T-cell (primary cell): ENCODE measurements around the gene KLF6. TPM values are rescaled to one million over a fixed set of nuclear protein-coding genes. Genes with fewer than 3 reads are reported as not detected.

Experiments used
- ATAC-seq, 4 experiments: fragments of 200-7000 bp in 3 of 4; fragments of 150-1000 bp in 1 of 4; cut with Tn5 transposase; replicated peaks in 1 of 4; 1 replicate in 3 of 4; 2 replicates in 1 of 4; pipeline ENCODE4 v1.10.0; 2021; ENCODE audit warnings: moderate library complexity in 3 of 4, mild to moderate bottlenecking in 2 of 4, moderate number of reproducible peaks in 1 of 4
- CTCF ChIA-PET, 2 donors: fragments of 300-600 bp; sonication (Branson Sonifier 250); formaldehyde crosslinking; loops; one replicate each; lab custom pipeline; 2022; ENCODE audit warnings: antibody characterized with exemption in 2 of 2; lab: Charles Lee
- POLR2A ChIA-PET, 2 donors: fragments of 300-600 bp; sonication (Branson Sonifier 250); formaldehyde crosslinking; loops; one replicate each; lab custom pipeline; 2022; ENCODE audit warnings: antibody characterized with exemption in 2 of 2; lab: Charles Lee
- DNase-seq, 35 experiments: peaks; one replicate each; pipeline versions ENCODE4 v3.0.0 to v3.0.0-alpha.2; 2013 to 2023
- H3K27ac ChIP-seq: one replicate; pipeline ENCODE4 v1.5.1; 2013; ENCODE audit warnings: low read length
- H3K27me3 ChIP-seq, 2 experiments: replicated peaks in 1 of 2; 1 replicate in 1 of 2; 2 replicates in 1 of 2; pipeline versions ENCODE4 v1.6.1 to v1.7.0; 2013; ENCODE audit warnings: low read length in 1 of 2, mixed read lengths in 1 of 2; ENCODE audit not compliant: control insufficient read depth in 2 of 2, insufficient read depth in 2 of 2; ENCODE audit errors: extremely low read depth in 1 of 2
- H3K36me3 ChIP-seq, 2 donors: 1 replicate in 1 of 2; 2 replicates in 1 of 2; pipeline versions ENCODE4 v1.6.1 to v1.7.0; 2013; ENCODE audit warnings: low read length in 1 of 2; ENCODE audit not compliant: control insufficient read depth in 2 of 2, insufficient read depth in 1 of 2; ENCODE audit errors: extremely low read depth in 1 of 2
- H3K4me1 ChIP-seq, 2 experiments: 1 replicate in 1 of 2; 2 replicates in 1 of 2; pipeline versions ENCODE4 v1.6.1 to v1.7.0; 2013; ENCODE audit warnings: low read length in 2 of 2, mixed read lengths in 1 of 2; ENCODE audit not compliant: insufficient read depth in 2 of 2, control insufficient read depth in 1 of 2; ENCODE audit errors: extremely low read depth in 1 of 2
- H3K4me3 ChIP-seq, 2 donors: 1 replicate in 1 of 2; 2 replicates in 1 of 2; pipeline versions ENCODE4 v1.5.1 to v1.7.0; 2013; ENCODE audit warnings: mild to moderate bottlenecking in 2 of 2, low read length in 1 of 2, moderate library complexity in 1 of 2; ENCODE audit not compliant: control insufficient read depth in 1 of 2; ENCODE audit errors: extremely low read depth in 1 of 2
- H3K9me3 ChIP-seq: 2 replicates; pipeline ENCODE4 v1.7.0; 2013
- H3K27ac Mint-ChIP-seq, 2 donors: one replicate each; pipeline ENCODE4 v1.8.0; 2020 to 2021; ENCODE audit warnings: mild to moderate bottlenecking in 2 of 2, mixed read lengths in 2 of 2
- H3K27me3 Mint-ChIP-seq, 2 donors: one replicate each; pipeline ENCODE4 v1.8.0; 2021 to 2022; ENCODE audit warnings: mixed read lengths in 2 of 2
- H3K36me3 Mint-ChIP-seq: one replicate; pipeline ENCODE4 v1.8.0; 2021; ENCODE audit warnings: mixed read lengths
- H3K4me1 Mint-ChIP-seq, 3 donors: one replicate each; pipeline ENCODE4 v1.8.0; 2020 to 2022; ENCODE audit warnings: mixed read lengths in 3 of 3, mild to moderate bottlenecking in 1 of 3
- H3K4me3 Mint-ChIP-seq, 3 donors: one replicate each; pipeline ENCODE4 v1.8.0; 2020 to 2022; ENCODE audit warnings: mild to moderate bottlenecking in 3 of 3, mixed read lengths in 3 of 3, moderate library complexity in 3 of 3
- H3K9me3 Mint-ChIP-seq, 3 donors: one replicate each; pipeline ENCODE4 v1.8.0; 2020 to 2022; ENCODE audit warnings: mixed read lengths in 3 of 3
- WGBS: methylation state at CpG from one replicate; pipeline ENCODE4 v1.1.5; 2013; ENCODE audit warnings: missing lambda C conversion rate; ENCODE audit not compliant: insufficient coverage; 5-methylcytosine and 5-hydroxymethylcytosine counted together
- total RNA-seq, 35 experiments: library from RNA in 6 of 35; stranded (reverse) in 6 of 35; fragments of 120-200 nt in 1 of 35; gene quantifications; one replicate each; pipeline versions ENCODE4 v1.2.1 to v1.2.4 and lab custom pipeline; 2013 to 2026

KLF6 gene
- total RNA-seq, 5 donors from 2014 or later (not counting 1 experiment from before 2014, with no cell fraction given) = 285 to 1,180 (median 400) TPM

GRCh38 chr10:3825244-3825643 is 40.2 kb upstream of the KLF6 start:
- DNase-seq = no peak
- no peaks in the 10 kb centered on the region for H3K27me3 ChIP-seq
- ChIA-PET POLR2A (interaction anchor here in 1 of 2 donors (0.6 kb wide), 1 partner anchor 97 kb away, joined by 3 read pairs; no protein-coding TSS in a partner anchor), CTCF (no interaction called here)
- Mint-ChIP-seq H3K9me3 (no peaks in the 10 kb centered on the region), H3K36me3 (no peaks in the 10 kb centered on the region), H3K27me3 (no peaks in the 10 kb centered on the region), H3K4me3 (no peak overlapping the region), H3K27ac (peak overlapping the region in 1 of 2 donors; percentile 40), H3K4me1 (peaks cover 24 to 25% (median 24%) of the 10 kb centered on the region in 3 donors)
- no peaks in the 10 kb centered on the region for H3K9me3 ChIP-seq
- no peak overlapping the region for H3K4me3 ChIP-seq
- H3K36me3 ChIP-seq = no peaks in the 10 kb centered on the region
- WGBS = 90% methylated on average over 5 of the region's 6 CpGs
- no peak overlapping the region for H3K27ac ChIP-seq
- no peak for ATAC-seq
- H3K4me1 ChIP-seq = peaks cover 6 to 16% of the 10 kb centered on the region in 2 experiments

- H3K4me1 Mint-ChIP-seq = peaks cover 0 to 2% (median under 1%) of the 10 kb centered on the region in 3 donors
- 100% methylated on average over 3 of the region's 10 CpGs for WGBS
- ChIA-PET CTCF (no interaction called here), POLR2A (no interaction called here)
- Histone ChIP-seq H3K4me3 (no peak overlapping the region), H3K36me3 (no peaks in the 10 kb centered on the region), H3K27ac (no peak overlapping the region), H3K4me1 (no peaks in the 10 kb centered on the region), H3K9me3 (no peaks in the 10 kb centered on the region), H3K27me3 (no peaks in the 10 kb centered on the region)
- ATAC-seq = no peak
- DNase-seq = no peak
- no peaks in the 10 kb centered on the region for H3K9me3 Mint-ChIP-seq
- no peaks in the 10 kb centered on the region for H3K27me3 Mint-ChIP-seq
- no peak overlapping the region for H3K27ac Mint-ChIP-seq
- no peak overlapping the region for H3K4me3 Mint-ChIP-seq
- no peaks in the 10 kb centered on the region for H3K36me3 Mint-ChIP-seq
Observed at GRCh38 chr10:3822541-3823330, 37.7 kb upstream of the KLF6 start.

- POLR2A ChIA-PET = interaction anchor here in 1 of 2 donors (0.5 kb wide), 1 partner anchor 57 kb away, joined by 3 read pairs; no protein-coding TSS in a partner anchor
Observed at GRCh38 chr10:3820255-3820654, 35.2 kb upstream of the KLF6 start.

GRCh38 chr10:3816995-3817394 is 32.0 kb upstream of the KLF6 start:
- WGBS = 90% methylated on average over 4 of the region's 5 CpGs
- Mint-ChIP-seq H3K9me3 (no peaks in the 10 kb centered on the region), H3K4me1 (peaks cover 8 to 33% (median 22%) of the 10 kb centered on the region in 3 donors), H3K36me3 (no peaks in the 10 kb centered on the region), H3K4me3 (no peak overlapping the region), H3K27me3 (no peaks in the 10 kb centered on the region), H3K27ac (no peak overlapping the region)
- ATAC-seq (no peak), DNase-seq (no peak)
- H3K9me3 ChIP-seq = no peaks in the 10 kb centered on the region
- H3K36me3 ChIP-seq = no peaks in the 10 kb centered on the region
- H3K27me3 ChIP-seq = no peaks in the 10 kb centered on the region
- no peak overlapping the region for H3K4me3 ChIP-seq
- H3K4me1 ChIP-seq = peaks cover 0 to 8% of the 10 kb centered on the region in 2 experiments
- POLR2A ChIA-PET = no interaction called here
- CTCF ChIA-PET = no interaction called here
- H3K27ac ChIP-seq = no peak overlapping the region

More at GRCh38 chr10:3820255-3820654, 35.2 kb upstream of the KLF6 start:
- Histone ChIP-seq H3K27me3 (no peaks in the 10 kb centered on the region), H3K36me3 (no peaks in the 10 kb centered on the region), H3K9me3 (no peaks in the 10 kb centered on the region), H3K4me1 (no peaks in the 10 kb centered on the region), H3K27ac (no peak overlapping the region), H3K4me3 (no peak overlapping the region)
- ATAC-seq (no peak), DNase-seq (no peak)
- Mint-ChIP-seq H3K9me3 (no peaks in the 10 kb centered on the region), H3K27ac (no peak overlapping the region), H3K4me1 (peaks cover 2 to 6% (median 3%) of the 10 kb centered on the region in 3 donors), H3K36me3 (no peaks in the 10 kb centered on the region), H3K27me3 (no peaks in the 10 kb centered on the region), H3K4me3 (no peak overlapping the region)
- 96% methylated on average over 10 of the region's 10 CpGs for WGBS
- CTCF ChIA-PET = no interaction called here

DNA sequence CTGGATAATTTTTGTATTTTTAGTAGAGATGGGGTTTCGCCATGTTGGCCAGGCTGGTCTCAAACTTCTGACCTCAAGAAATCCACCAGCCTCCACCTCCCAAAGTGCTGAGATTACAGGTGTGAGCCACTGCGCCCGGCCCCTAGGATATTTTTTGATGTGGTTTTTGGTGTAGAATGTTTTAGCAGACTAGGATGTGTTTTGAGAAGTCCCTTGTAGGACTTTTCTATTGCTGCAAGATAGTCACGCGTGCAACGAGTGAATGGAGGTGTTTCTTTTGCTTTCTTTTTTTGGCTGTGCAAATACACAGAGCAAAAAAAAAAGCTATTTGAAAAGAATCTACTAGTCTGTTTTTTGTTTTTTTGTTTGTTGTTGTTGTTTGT is 29.8 kb upstream of the KLF6 start:
- no peak overlapping the region for H3K27ac ChIP-seq
- H3K27ac Mint-ChIP-seq = peak overlapping the region; percentile 39 to 87
- no peaks in the 10 kb centered on the region for H3K9me3 ChIP-seq
- no peak overlapping the region for H3K4me3 ChIP-seq
- no peaks in the 10 kb centered on the region for H3K27me3 Mint-ChIP-seq
- no peaks in the 10 kb centered on the region for H3K27me3 ChIP-seq
- no peaks in the 10 kb centered on the region for H3K36me3 ChIP-seq
- ChIA-PET CTCF (no interaction called here), POLR2A (interaction anchor here in 1 of 2 donors (0.5 to 0.6 kb wide), 2 partner anchors 24 to 420 kb away, joined by 4 to 7 read pairs; no protein-coding TSS in a partner anchor)
- no peak overlapping the region for H3K4me3 Mint-ChIP-seq
- H3K4me1 Mint-ChIP-seq = peaks cover 22 to 52% (median 26%) of the 10 kb centered on the region in 3 donors
- DNase-seq = peak in 1 of 35 experiments; percentile 30
- peaks cover 17 to 23% of the 10 kb centered on the region in 2 experiments for H3K4me1 ChIP-seq
- 46% methylated on average over 4 of the region's 6 CpGs for WGBS
- no peaks in the 10 kb centered on the region for H3K9me3 Mint-ChIP-seq
- H3K36me3 Mint-ChIP-seq = no peaks in the 10 kb centered on the region
- ATAC-seq = no peak

- ATAC-seq = no peak
- Mint-ChIP-seq H3K36me3 (no peaks in the 10 kb centered on the region), H3K27me3 (no peaks in the 10 kb centered on the region), H3K4me1 (peaks cover 22 to 58% (median 32%) of the 10 kb centered on the region in 3 donors), H3K9me3 (no peaks in the 10 kb centered on the region), H3K4me3 (no peak overlapping the region), H3K27ac (peak overlapping the region; percentile 61 to 87)
- H3K27ac ChIP-seq = no peak overlapping the region
- ChIA-PET CTCF (no interaction called here), POLR2A (interaction anchor here in 1 of 2 donors (0.5 to 0.9 kb wide), 2 partner anchors 23 to 29 kb away, joined by 3 to 7 read pairs; partner anchors contain the start of gene KLF6)
- peaks cover 17 to 29% of the 10 kb centered on the region in 2 experiments for H3K4me1 ChIP-seq
- DNase-seq = no peak
- H3K4me3 ChIP-seq = no peak overlapping the region
- H3K9me3 ChIP-seq = no peaks in the 10 kb centered on the region
- WGBS = 95% methylated on average over 8 of the region's 15 CpGs
- no peaks in the 10 kb centered on the region for H3K36me3 ChIP-seq
- no peaks in the 10 kb centered on the region for H3K27me3 ChIP-seq
Observed at GRCh38 chr10:3813986-3814837, 29.2 kb upstream of the KLF6 start.
